Small intestine (tissue), 7 donors: Measurements from ENCODE around the gene AMBRA1. TPM values are rescaled to one million over a fixed set of nuclear protein-coding genes. Genes with fewer than 3 reads are reported as not detected.

Experiments used
- DNase-seq, 2 donors: peaks; one replicate each; pipeline versions ENCODE4 v3.0.0 to v3.0.0-alpha.2; 2013
- FAIRE-seq: peaks from 2 replicates; lab custom pipeline; 2012; peaks lifted over from hg19 to GRCh38; lab: Jason Lieb, UNC
- H3K27ac ChIP-seq, 3 donors: one replicate each; pipeline ENCODE4 v1.5.1; 2013; ENCODE audit warnings: low read length in 2 of 3, mild to moderate bottlenecking in 2 of 3, control low read depth in 1 of 3, inconsistent platforms in 1 of 3, low read depth in 1 of 3, moderate library complexity in 1 of 3
- H3K27me3 ChIP-seq, 3 donors: one replicate each; pipeline ENCODE4 v1.6.1; 2013; ENCODE audit warnings: low read length in 3 of 3, inconsistent platforms in 1 of 3; ENCODE audit not compliant: control insufficient read depth in 3 of 3, insufficient read depth in 3 of 3
- H3K36me3 ChIP-seq, 3 donors: one replicate each; pipeline ENCODE4 v1.6.1; 2013; ENCODE audit warnings: low read length in 3 of 3, inconsistent platforms in 1 of 3, low read depth in 1 of 3, mild to moderate bottlenecking in 1 of 3, moderate library complexity in 1 of 3; ENCODE audit not compliant: control insufficient read depth in 3 of 3, insufficient read depth in 2 of 3
- H3K4me1 ChIP-seq, 3 donors: one replicate each; pipeline ENCODE4 v1.6.1; 2013; ENCODE audit warnings: low read length in 2 of 3, inconsistent platforms in 1 of 3, low read depth in 1 of 3, mild to moderate bottlenecking in 1 of 3, moderate library complexity in 1 of 3; ENCODE audit not compliant: control insufficient read depth in 3 of 3, insufficient read depth in 2 of 3
- H3K4me3 ChIP-seq, 3 donors: one replicate each; pipeline ENCODE4 v1.5.1; 2013; ENCODE audit warnings: low read length in 3 of 3, control low read depth in 1 of 3, inconsistent platforms in 1 of 3, low read depth in 1 of 3, mild to moderate bottlenecking in 1 of 3, moderate library complexity in 1 of 3
- H3K9me3 ChIP-seq, 2 donors: one replicate each; pipeline ENCODE4 v1.6.1; 2013; ENCODE audit warnings: low read depth in 1 of 2, low read length in 1 of 2; ENCODE audit not compliant: control insufficient read depth in 2 of 2, insufficient read depth in 1 of 2
- WGBS, 3 donors: extraction: QIAGEN DNeasy Blood & Tissue Kit; methylation state at CpG; one replicate each; pipeline ENCODE4 v1.1.7; 2013; 5-methylcytosine and 5-hydroxymethylcytosine counted together
- polyA plus RNA-seq, 4 donors: library from polyadenylated mRNA; stranded (reverse) in 3 of 4; unstranded in 1 of 4; fragments of 200-250 nt in 3 of 4; fragments of 120-200 nt in 1 of 4; gene quantifications; one replicate each; pipeline versions ENCODE4 v1.2.1 to v1.2.3, GENCODE V29; 2013
- donor health status: healthy with polysubstance abuse.
- donor health status: control.
- donor health status: control.
- donor health status: Bipolar disorder and iron deficiency.
- donor health status: healthy.

Gene AMBRA1
- polyA plus RNA-seq, 4 donors, result 7.8 to 22.2 (median 12.6) TPM

GRCh38 chr11:46414466-46414796 lies 179.4 kb downstream of the AMBRA1 start:
- no peaks in the 10 kb centered on the region for H3K27me3 ChIP-seq
- DNase-seq (peak; percentile 58 to 66), FAIRE-seq (no peak)
- peaks cover 2 to 12% (median 2%) of the 10 kb centered on the region in 3 donors for H3K4me1 ChIP-seq
- no peaks in the 10 kb centered on the region for H3K9me3 ChIP-seq
- H3K36me3 ChIP-seq, result peaks cover 9 to 60% (median 14%) of the 10 kb centered on the region in 3 donors
- 25 to 63% (median 43%) methylated on average over 5 of the region's 5 CpGs for WGBS, 3 donors
- no peak overlapping the region for H3K4me3 ChIP-seq
- peak overlapping the region in 2 of 3 donors; percentile 36 to 65 for H3K27ac ChIP-seq

GRCh38 chr11:46413760-46414465 lies 179.9 kb downstream of the AMBRA1 start:
- peak; percentile 39 to 57 for DNase-seq
- Histone ChIP-seq H3K27me3 (no peaks in the 10 kb centered on the region), H3K9me3 (no peaks in the 10 kb centered on the region), H3K27ac (peak overlapping the region in 2 of 3 donors; percentile 36 to 65), H3K36me3 (peaks cover 9 to 63% (median 15%) of the 10 kb centered on the region in 3 donors), H3K4me3 (no peak overlapping the region), H3K4me1 (peaks cover 2 to 12% (median 2%) of the 10 kb centered on the region in 3 donors)
- FAIRE-seq, result no peak
- 34 to 68% (median 44%) methylated on average over 9 of the region's 9 CpGs for WGBS, 3 donors

GRCh38 chr11:46410021-46410420 lies 183.8 kb downstream of the AMBRA1 start:
- Histone ChIP-seq H3K4me3 (no peak overlapping the region), H3K9me3 (no peaks in the 10 kb centered on the region), H3K36me3 (peaks cover 17 to 79% (median 24%) of the 10 kb centered on the region in 3 donors), H3K27me3 (no peaks in the 10 kb centered on the region), H3K27ac (no peak overlapping the region), H3K4me1 (peaks cover 0 to 8% (median 2%) of the 10 kb centered on the region in 3 donors)
- WGBS, 3 donors, result 72 to 83% (median 74%) methylated on average over 5 of the region's 5 CpGs
- peak in 1 of 2 donors; percentile 30 for DNase-seq
- no peak for FAIRE-seq

GRCh38 chr11:46408407-46408986 lies 185.3 kb downstream of the AMBRA1 start:
- H3K27ac ChIP-seq, result no peak overlapping the region
- peaks cover 14 to 80% (median 23%) of the 10 kb centered on the region in 3 donors for H3K36me3 ChIP-seq
- H3K27me3 ChIP-seq, result no peaks in the 10 kb centered on the region
- DNase-seq (no peak), FAIRE-seq (no peak)
- no peaks in the 10 kb centered on the region for H3K9me3 ChIP-seq
- H3K4me3 ChIP-seq, result no peak overlapping the region
- 87 to 95% (median 94%) methylated on average over 6 of the region's 6 CpGs for WGBS, 3 donors
- H3K4me1 ChIP-seq, result no peaks in the 10 kb centered on the region

- 85 to 93% (median 89%) methylated on average over 10 of the region's 10 CpGs for WGBS, 3 donors
- no peak for DNase-seq
- Histone ChIP-seq H3K27ac (no peak overlapping the region), H3K36me3 (peaks cover 14 to 83% (median 24%) of the 10 kb centered on the region in 3 donors), H3K27me3 (no peaks in the 10 kb centered on the region), H3K9me3 (no peaks in the 10 kb centered on the region), H3K4me3 (no peak overlapping the region), H3K4me1 (no peaks in the 10 kb centered on the region)
- no peak for FAIRE-seq
These were observed 186.2 kb downstream of the AMBRA1 start for GRCh38 chr11:46407635-46408034.

- DNase-seq (no peak), FAIRE-seq (no peak)
- Histone ChIP-seq H3K9me3 (no peaks in the 10 kb centered on the region), H3K36me3 (peaks cover 11 to 93% (median 20%) of the 10 kb centered on the region in 3 donors), H3K27ac (no peak overlapping the region), H3K27me3 (no peaks in the 10 kb centered on the region), H3K4me1 (no peaks in the 10 kb centered on the region), H3K4me3 (no peak overlapping the region)
- WGBS, 3 donors, result 92 to 94% (median 93%) methylated on average over 5 of the region's 5 CpGs
These were observed 189.3 kb downstream of the AMBRA1 start for GRCh38 chr11:46404476-46405017.

- DNase-seq (no peak), FAIRE-seq (no peak)
- 78 to 88% (median 82%) methylated on average over 6 of the region's 6 CpGs for WGBS, 3 donors
- Histone ChIP-seq H3K27me3 (no peaks in the 10 kb centered on the region), H3K4me1 (no peaks in the 10 kb centered on the region), H3K36me3 (peaks cover 9 to 88% (median 13%) of the 10 kb centered on the region in 3 donors), H3K9me3 (no peaks in the 10 kb centered on the region), H3K27ac (no peak overlapping the region), H3K4me3 (no peak overlapping the region)
These were observed 190.6 kb downstream of the AMBRA1 start for GRCh38 chr11:46402957-46403902.

- no peak overlapping the region for H3K27ac ChIP-seq
- FAIRE-seq (no peak), DNase-seq (no peak)
- H3K4me3 ChIP-seq, result no peak overlapping the region
- peaks cover 2 to 60% (median 6%) of the 10 kb centered on the region in 3 donors for H3K36me3 ChIP-seq
- peaks cover 0 to 4% (median 0%) of the 10 kb centered on the region in 3 donors for H3K27me3 ChIP-seq
- H3K4me1 ChIP-seq, result peaks cover 0 to 5% (median 3%) of the 10 kb centered on the region in 3 donors
- WGBS, 3 donors, result 96 to 99% (median 97%) methylated on average over 14 to 19 of the region's 19 CpGs
- no peaks in the 10 kb centered on the region for H3K9me3 ChIP-seq
These were observed 196.3 kb downstream of the AMBRA1 start for GRCh38 chr11:46397526-46397925.
